Activated naive CD4-positive, alpha-beta T cell treated with anti-CD3 and anti-CD28 coated beads, Interleukin-2, amount 10 ng/mL, durations not matched to agents 7 days and 5 days (primary cell): ENCODE data around the gene IKZF1.

ENCODE experiments used
- CTCF ChIA-PET: fragments of 350-600 bp; sonication (Branson Sonifier 250); formaldehyde crosslinking; loops from one replicate; lab custom pipeline; 2021; ENCODE audit warnings: antibody characterized with exemption; lab: Charles Lee
- DNase-seq: peaks from one replicate; pipeline ENCODE4 v3.0.0-alpha.2; 2020
- H3K27ac Mint-ChIP-seq: one replicate; pipeline ENCODE4 v1.8.0; 2021; ENCODE audit warnings: mild to moderate bottlenecking, moderate library complexity, mixed read lengths
- H3K27me3 Mint-ChIP-seq: one replicate; pipeline ENCODE4 v1.8.0; 2021; ENCODE audit warnings: mild to moderate bottlenecking, mixed read lengths
- H3K36me3 Mint-ChIP-seq: one replicate; pipeline ENCODE4 v1.8.0; 2021; ENCODE audit warnings: mixed read lengths
- H3K4me1 Mint-ChIP-seq: one replicate; pipeline ENCODE4 v1.8.0; 2021; ENCODE audit warnings: mixed read lengths
- H3K4me3 Mint-ChIP-seq: one replicate; pipeline ENCODE4 v1.8.0; 2021; ENCODE audit warnings: mild to moderate bottlenecking, moderate library complexity, mixed read lengths
- H3K9me3 Mint-ChIP-seq: one replicate; pipeline ENCODE4 v1.8.0; 2021; ENCODE audit warnings: mixed read lengths

IKZF1 gene

DNA sequence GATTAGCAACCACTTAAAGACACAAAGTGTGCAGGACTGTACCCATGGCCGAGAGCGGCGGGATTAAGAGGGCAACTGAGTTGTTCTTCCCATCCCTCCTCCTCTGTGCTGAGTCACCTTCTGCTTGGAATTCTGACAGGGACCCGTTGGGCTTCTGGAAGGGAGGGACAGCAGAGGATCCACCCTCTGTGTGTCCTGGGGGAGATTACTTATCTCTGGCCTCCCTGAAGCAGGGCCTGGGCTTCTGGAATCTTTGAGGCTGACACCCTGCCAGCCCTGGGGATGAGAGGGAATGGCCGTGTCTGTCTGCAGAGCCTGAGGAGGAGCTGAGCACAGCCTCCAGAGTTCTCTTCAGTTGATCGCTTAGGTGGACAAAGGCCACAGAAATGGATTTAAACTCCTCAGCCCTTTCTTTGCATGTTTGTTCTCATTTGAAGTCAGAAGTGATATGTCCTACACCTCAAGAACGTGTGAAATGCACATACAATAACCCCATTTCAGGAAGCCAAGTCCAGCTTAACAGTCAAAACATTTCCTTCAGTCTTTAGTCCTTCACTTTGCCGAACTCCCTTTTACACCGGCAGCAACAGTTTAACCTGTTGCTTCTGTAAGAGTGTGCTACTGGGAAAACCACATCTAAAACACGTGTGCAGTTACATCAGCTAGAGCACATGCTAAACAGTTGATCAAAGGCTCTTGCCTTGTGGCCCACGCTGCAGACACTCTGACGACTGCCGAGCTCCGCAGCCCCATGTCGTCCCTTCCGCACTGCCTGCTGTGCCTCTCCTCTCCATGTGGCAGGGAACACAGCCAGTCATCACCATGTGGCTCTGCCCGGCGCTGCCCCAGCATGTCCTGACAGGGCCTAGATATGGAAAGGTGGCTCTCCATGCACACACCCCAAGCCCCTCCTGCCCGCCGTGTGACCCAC is 55.7 kb downstream of the IKZF1 start:
- DNase-seq: peak; percentile 90
- peaks cover 84% of the 10 kb centered on the region for H3K36me3 Mint-ChIP-seq
- H3K27ac Mint-ChIP-seq: peak overlapping the region; percentile 95
- no peaks in the 10 kb centered on the region for H3K9me3 Mint-ChIP-seq
- H3K27me3 Mint-ChIP-seq: no peaks in the 10 kb centered on the region
- peaks cover 99% of the 10 kb centered on the region for H3K4me1 Mint-ChIP-seq
- H3K4me3 Mint-ChIP-seq: peak overlapping the region; percentile 51
- CTCF ChIA-PET: interaction anchor here (0.8 to 3.8 kb wide), 8 partner anchors 8 to 154 kb away, joined by 3 to 14 read pairs (median 5); no protein-coding TSS in a partner anchor

DNA sequence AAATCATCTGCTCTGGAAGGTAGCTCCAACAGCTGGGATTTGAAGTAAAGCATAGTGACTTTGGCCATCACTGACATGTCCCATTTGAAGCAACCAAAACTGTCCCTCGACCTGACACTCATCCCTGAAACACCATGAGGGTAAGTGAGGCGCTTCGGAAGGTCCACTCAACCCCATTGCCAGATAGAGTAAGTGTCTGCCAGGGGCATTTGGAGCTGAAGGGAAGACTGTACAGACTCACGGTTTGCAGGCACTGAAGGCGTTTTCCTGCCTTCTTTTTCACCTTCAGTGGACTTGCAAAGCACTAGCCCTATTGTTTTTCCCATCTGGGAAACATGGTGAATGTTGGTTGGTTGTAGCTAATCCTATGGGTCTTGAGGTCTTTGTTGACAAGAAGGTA is 57.6 kb downstream of the IKZF1 start:
- DNase-seq: no peak
- peaks cover 87% of the 10 kb centered on the region for H3K36me3 Mint-ChIP-seq
- H3K9me3 Mint-ChIP-seq: no peaks in the 10 kb centered on the region
- H3K27me3 Mint-ChIP-seq: no peaks in the 10 kb centered on the region
- H3K4me1 Mint-ChIP-seq: peaks cover 100% of the 10 kb centered on the region
- CTCF ChIA-PET: interaction anchor here (0.9 to 3.3 kb wide), 6 partner anchors 10 to 157 kb away, joined by 3 to 13 read pairs (median 4); no protein-coding TSS in a partner anchor
- H3K4me3 Mint-ChIP-seq: peak overlapping the region; percentile 48
- peak overlapping the region; percentile 95 for H3K27ac Mint-ChIP-seq

GRCh38 chr7:50362712-50363282 is 58.3 kb downstream of the IKZF1 start:
- CTCF ChIA-PET: interaction anchor here (0.9 to 3.3 kb wide), 4 partner anchors 11 to 158 kb away, joined by 3 to 13 read pairs (median 6); no protein-coding TSS in a partner anchor
- Mint-ChIP-seq H3K9me3 (no peaks in the 10 kb centered on the region), H3K36me3 (peaks cover 87% of the 10 kb centered on the region), H3K27ac (peak overlapping the region; percentile 95), H3K4me1 (peaks cover 100% of the 10 kb centered on the region), H3K27me3 (no peaks in the 10 kb centered on the region), H3K4me3 (peak overlapping the region; percentile 48)
- peak; percentile 77 for DNase-seq

DNA sequence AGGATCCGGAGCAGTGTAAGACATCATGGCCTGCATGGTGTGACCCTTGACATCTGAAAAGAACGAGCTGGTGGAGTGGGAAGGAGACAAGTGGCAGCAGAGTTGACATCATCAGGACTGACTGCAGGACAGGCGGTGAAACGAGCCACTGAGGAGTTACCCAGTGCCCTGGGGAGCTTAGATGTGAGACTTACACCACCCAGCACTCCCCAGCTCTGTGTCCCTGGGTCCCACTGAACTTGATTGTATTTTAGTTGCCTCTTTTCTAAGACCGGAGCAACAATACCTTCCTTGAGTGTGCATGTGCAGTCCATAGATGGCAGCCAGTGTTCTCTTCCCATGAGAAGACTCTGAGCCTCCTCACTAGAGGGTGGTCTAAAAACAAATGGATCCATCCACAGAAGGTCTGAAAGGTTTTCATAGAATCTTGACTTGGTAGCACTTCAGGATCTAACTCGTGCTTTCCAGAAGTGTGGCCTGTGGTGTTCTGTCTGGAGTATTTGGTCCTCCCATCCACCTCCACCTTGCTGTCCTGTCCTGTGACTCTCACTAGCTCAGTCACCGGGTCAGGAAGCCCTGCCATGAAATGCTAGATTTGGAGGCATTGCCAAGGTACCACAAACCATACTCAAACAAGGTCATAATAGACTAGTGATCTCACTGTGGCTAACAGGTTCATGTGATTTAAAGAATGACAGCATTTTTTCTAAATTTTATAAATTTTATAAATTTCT is 59.0 kb downstream of the IKZF1 start:
- DNase-seq: no peak
- H3K4me1 Mint-ChIP-seq: peaks cover 100% of the 10 kb centered on the region
- no peaks in the 10 kb centered on the region for H3K27me3 Mint-ChIP-seq
- CTCF ChIA-PET: interaction anchor here (1.2 to 2.6 kb wide), 2 partner anchors 10 to 158 kb away, joined by 4 to 13 read pairs; no protein-coding TSS in a partner anchor
- H3K9me3 Mint-ChIP-seq: no peaks in the 10 kb centered on the region
- peaks cover 87% of the 10 kb centered on the region for H3K36me3 Mint-ChIP-seq
- peak overlapping the region; percentile 33 for H3K4me3 Mint-ChIP-seq
- H3K27ac Mint-ChIP-seq: peak overlapping the region; percentile 95

- Mint-ChIP-seq H3K36me3 (peaks cover 86% of the 10 kb centered on the region), H3K4me1 (peaks cover 100% of the 10 kb centered on the region), H3K4me3 (no peak overlapping the region), H3K9me3 (no peaks in the 10 kb centered on the region), H3K27ac (peak overlapping the region; percentile 76), H3K27me3 (no peaks in the 10 kb centered on the region)
- no peak for DNase-seq
- CTCF ChIA-PET: interaction anchor here (1.0 to 1.3 kb wide), 4 partner anchors 19 to 159 kb away, joined by 3 to 6 read pairs (median 3); no protein-coding TSS in a partner anchor
Measured at GRCh38 chr7:50364645-50365044, 60.1 kb downstream of the IKZF1 start.

GRCh38 chr7:50366311-50366710 is 61.8 kb downstream of the IKZF1 start:
- peaks cover 84% of the 10 kb centered on the region for H3K36me3 Mint-ChIP-seq
- no peak for DNase-seq
- peaks cover 98% of the 10 kb centered on the region for H3K4me1 Mint-ChIP-seq
- H3K9me3 Mint-ChIP-seq: no peaks in the 10 kb centered on the region
- H3K27me3 Mint-ChIP-seq: no peaks in the 10 kb centered on the region
- CTCF ChIA-PET: interaction anchor here (0.8 to 9.4 kb wide), 17 partner anchors 8 to 222 kb away, joined by 3 to 162 read pairs (median 4); no protein-coding TSS in a partner anchor
- no peak overlapping the region for H3K4me3 Mint-ChIP-seq
- H3K27ac Mint-ChIP-seq: peak overlapping the region; percentile 76

DNA sequence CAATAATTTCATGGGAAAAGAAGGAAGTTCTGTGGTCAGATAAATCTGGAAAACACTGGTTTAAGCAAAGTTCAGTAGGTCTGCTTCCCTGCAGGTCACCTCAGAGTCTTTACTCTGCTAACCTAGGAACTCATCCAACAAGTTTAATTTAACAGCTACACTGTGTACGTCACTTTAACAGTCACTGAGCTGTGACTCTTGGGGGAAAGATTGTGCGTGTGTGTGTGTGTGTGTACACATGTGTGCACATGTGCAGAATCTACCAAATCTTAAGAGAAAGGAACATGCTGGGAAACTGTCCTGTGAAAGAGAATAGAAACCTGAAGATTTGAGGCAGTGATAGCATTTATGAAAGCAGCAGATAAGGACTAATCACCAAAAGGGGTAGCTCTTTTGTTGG is 62.6 kb downstream of the IKZF1 start:
- H3K27ac Mint-ChIP-seq: peak overlapping the region; percentile 76
- H3K4me1 Mint-ChIP-seq: peaks cover 98% of the 10 kb centered on the region
- H3K36me3 Mint-ChIP-seq: peaks cover 85% of the 10 kb centered on the region
- H3K4me3 Mint-ChIP-seq: peak overlapping the region; percentile 22
- no peaks in the 10 kb centered on the region for H3K9me3 Mint-ChIP-seq
- CTCF ChIA-PET: interaction anchor here (0.7 to 9.4 kb wide), 26 partner anchors 9 to 222 kb away, joined by 3 to 162 read pairs (median 4); no protein-coding TSS in a partner anchor
- peak; percentile 55 for DNase-seq
- no peaks in the 10 kb centered on the region for H3K27me3 Mint-ChIP-seq

- Mint-ChIP-seq H3K27me3 (no peaks in the 10 kb centered on the region), H3K9me3 (no peaks in the 10 kb centered on the region), H3K4me1 (peaks cover 98% of the 10 kb centered on the region), H3K36me3 (peaks cover 85% of the 10 kb centered on the region), H3K4me3 (peak overlapping the region; percentile 38), H3K27ac (peak overlapping the region; percentile 76)
- CTCF ChIA-PET: interaction anchor here (0.7 to 9.4 kb wide), 29 partner anchors 8 to 275 kb away, joined by 3 to 162 read pairs (median 6); partner anchors contain the start of gene ZPBP
- DNase-seq: no peak
Measured at GRCh38 chr7:50367570-50367969, 63.1 kb downstream of the IKZF1 start.

DNA sequence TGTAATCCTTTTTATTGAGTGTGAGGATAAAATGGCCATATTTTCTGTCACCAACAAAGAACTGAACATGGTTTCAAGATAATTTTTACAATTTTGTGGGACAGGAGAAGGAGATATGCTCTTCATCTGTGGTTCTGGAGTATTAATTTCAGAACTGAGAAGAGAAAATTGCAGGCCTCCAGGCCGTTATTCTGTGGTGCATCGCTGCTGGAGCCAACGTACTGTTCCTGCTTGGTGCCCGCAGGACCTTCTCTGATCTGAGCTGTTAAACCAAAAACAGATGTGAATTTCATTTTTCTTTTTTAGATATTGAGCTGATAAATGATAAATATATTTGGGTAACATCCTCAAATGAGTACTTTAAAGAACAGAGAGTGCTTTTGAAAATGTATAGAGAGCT is 63.9 kb downstream of the IKZF1 start:
- Mint-ChIP-seq H3K27me3 (no peaks in the 10 kb centered on the region), H3K27ac (peak overlapping the region; percentile 76), H3K4me1 (peaks cover 98% of the 10 kb centered on the region), H3K9me3 (no peaks in the 10 kb centered on the region), H3K36me3 (peaks cover 85% of the 10 kb centered on the region), H3K4me3 (peak overlapping the region; percentile 38)
- CTCF ChIA-PET: interaction anchor here (0.7 to 9.4 kb wide), 38 partner anchors 9 to 311 kb away, joined by 3 to 162 read pairs (median 6); partner anchors contain the start of genes IKZF1 and ZPBP
- DNase-seq: no peak

GRCh38 chr7:50369143-50370026 is 64.9 kb downstream of the IKZF1 start:
- H3K27ac Mint-ChIP-seq: peak overlapping the region; percentile 76
- H3K4me1 Mint-ChIP-seq: peaks cover 97% of the 10 kb centered on the region
- H3K27me3 Mint-ChIP-seq: no peaks in the 10 kb centered on the region
- peak; percentile 61 for DNase-seq
- CTCF ChIA-PET: interaction anchor here (0.7 to 9.4 kb wide), 36 partner anchors 10 to 310 kb away, joined by 3 to 162 read pairs (median 6); partner anchors contain the start of gene IKZF1
- H3K9me3 Mint-ChIP-seq: no peaks in the 10 kb centered on the region
- no peak overlapping the region for H3K4me3 Mint-ChIP-seq
- H3K36me3 Mint-ChIP-seq: peaks cover 88% of the 10 kb centered on the region

DNA sequence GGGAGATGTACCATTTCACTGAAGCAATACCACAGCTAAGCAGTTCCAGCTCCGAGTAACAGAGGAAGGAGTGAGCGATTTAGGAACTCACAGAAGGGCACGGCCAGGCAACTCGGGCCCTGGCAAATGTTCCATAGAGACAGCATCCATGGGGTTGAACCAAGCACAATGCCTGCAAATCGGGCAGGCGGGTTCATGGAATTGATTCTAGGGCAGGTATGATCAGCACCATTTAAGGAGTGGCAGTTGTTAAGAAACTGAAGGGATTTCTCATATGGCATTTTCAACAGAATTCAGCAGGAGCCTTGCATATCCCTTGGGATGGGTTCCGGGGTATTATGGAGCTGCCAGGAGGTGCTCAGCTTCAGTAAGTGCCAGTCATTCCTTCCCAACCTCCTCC is 66.4 kb downstream of the IKZF1 start:
- CTCF ChIA-PET: interaction anchor here (0.9 to 9.4 kb wide), 6 partner anchors 32 to 226 kb away, joined by 3 to 162 read pairs (median 5); no protein-coding TSS in a partner anchor
- peak overlapping the region; percentile 87 for H3K27ac Mint-ChIP-seq
- peaks cover 91% of the 10 kb centered on the region for H3K36me3 Mint-ChIP-seq
- H3K4me3 Mint-ChIP-seq: no peak overlapping the region
- H3K4me1 Mint-ChIP-seq: peaks cover 94% of the 10 kb centered on the region
- no peaks in the 10 kb centered on the region for H3K27me3 Mint-ChIP-seq
- DNase-seq: no peak
- no peaks in the 10 kb centered on the region for H3K9me3 Mint-ChIP-seq

DNA sequence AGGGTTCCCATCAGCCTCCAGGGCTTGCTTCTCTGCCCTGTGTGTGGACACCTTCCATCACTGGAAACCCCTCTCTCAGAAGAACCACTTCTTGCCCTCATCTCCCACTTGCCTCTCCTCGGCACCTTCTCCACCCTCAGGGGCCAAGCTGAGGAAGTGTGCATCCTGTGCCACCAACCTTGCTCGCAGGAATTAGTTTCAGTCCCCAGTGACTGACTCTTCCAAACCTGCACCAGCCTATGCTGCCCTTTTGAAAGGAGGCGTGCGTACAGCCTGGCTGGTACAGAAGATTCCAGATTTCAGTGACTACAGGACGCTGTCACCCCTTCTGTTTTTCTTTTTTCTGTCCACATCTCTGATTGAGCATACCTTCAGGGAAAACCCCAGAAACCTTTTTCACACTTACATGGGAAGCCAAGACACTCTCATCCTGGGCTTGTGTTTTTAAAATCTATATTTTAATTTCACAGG is 67.1 kb downstream of the IKZF1 start:
- Mint-ChIP-seq H3K9me3 (no peaks in the 10 kb centered on the region), H3K27me3 (no peaks in the 10 kb centered on the region), H3K4me1 (peaks cover 91% of the 10 kb centered on the region), H3K36me3 (peaks cover 92% of the 10 kb centered on the region), H3K4me3 (no peak overlapping the region), H3K27ac (peak overlapping the region; percentile 87)
- CTCF ChIA-PET: interaction anchor here (7.8 to 9.4 kb wide), 2 partner anchors 167 to 227 kb away, joined by 56 to 162 read pairs; no protein-coding TSS in a partner anchor
- no peak for DNase-seq
